Smooth muscle cell (in vitro differentiated cells): ENCODE results near the gene CEP57L1. TPM values are rescaled to one million over a fixed set of nuclear protein-coding genes. Genes with fewer than 3 reads are reported as not detected.

Experiments used
- DNase-seq: peaks from one replicate; lab custom pipeline; 2025; ENCODE audit not compliant: unreplicated experiment; lab: John Stamatoyannopoulos, UW
- H2AFZ ChIP-seq: fragments of 200-600 bp; sonication (generic); 2 replicates; pipeline ENCODE4 v1.6.0; 2016; ENCODE audit warnings: antibody characterized with exemption, low read depth, mild to moderate bottlenecking
- H3F3A ChIP-seq: fragments of 200-600 bp; sonication (generic); 2 replicates; pipeline ENCODE4 v1.6.0; 2017; ENCODE audit warnings: antibody characterized with exemption, low read depth
- H3K27ac ChIP-seq: fragments of 200-600 bp; sonication (generic); 2 replicates; pipeline ENCODE4 v1.5.1; 2016; ENCODE audit warnings: low read depth, mild to moderate bottlenecking
- H3K27me3 ChIP-seq: fragments of 200-600 bp; sonication (generic); 2 replicates; pipeline ENCODE4 v1.6.1; 2016; ENCODE audit warnings: low read depth, mild to moderate bottlenecking
- H3K36me3 ChIP-seq: fragments of 200-600 bp; sonication (generic); 2 replicates; pipeline ENCODE4 v1.5.1; 2016; ENCODE audit warnings: low read depth
- H3K4me1 ChIP-seq: fragments of 200-600 bp; sonication (generic); 2 replicates; pipeline ENCODE4 v1.5.1; 2016; ENCODE audit warnings: low read depth
- H3K4me2 ChIP-seq: fragments of 200-600 bp; sonication (generic); 2 replicates; pipeline ENCODE4 v1.6.0; 2016; ENCODE audit warnings: mild to moderate bottlenecking
- H3K4me3 ChIP-seq: fragments of 200-600 bp; sonication (generic); 2 replicates; pipeline ENCODE4 v1.5.1; 2016; ENCODE audit warnings: mild to moderate bottlenecking
- H3K79me2 ChIP-seq: fragments of 200-600 bp; sonication (generic); 2 replicates; pipeline ENCODE4 v1.6.0; 2016; ENCODE audit warnings: low read depth, mild to moderate bottlenecking
- H3K9ac ChIP-seq: fragments of 200-600 bp; sonication (generic); 2 replicates; pipeline ENCODE4 v1.6.0; 2016; ENCODE audit warnings: low read depth
- H3K9me3 ChIP-seq: fragments of 200-600 bp; sonication (generic); replicated peaks from 2 replicates; pipeline ENCODE4 v1.5.1; 2016; ENCODE audit warnings: low read depth
- H4K20me1 ChIP-seq: fragments of 200-600 bp; sonication (generic); 2 replicates; pipeline ENCODE4 v1.6.0; 2016; ENCODE audit warnings: low read depth
- CTCF ChIP-seq: fragments of 200-600 bp; sonication (generic); IDR thresholded peaks from 2 replicates; pipeline ENCODE4 v1.5.1; 2017; ENCODE audit warnings: borderline replicate concordance, mild to moderate bottlenecking, antibody characterized with exemption; ENCODE audit not compliant: insufficient read depth, poor library complexity, severe bottlenecking
- WGBS: methylation state at CpG from one replicate; pipeline ENCODE4 v1.1.7; 2016; ENCODE audit warnings: low lambda C conversion rate; 5-methylcytosine and 5-hydroxymethylcytosine counted together
- polyA plus RNA-seq: library from polyadenylated mRNA; unstranded; fragments of >200 nt; fragmentation: Nextera tagmentation; extraction: Ambion mirVana; gene quantifications from 2 replicates; pipeline ENCODE4 v1.2.1, GENCODE V29; 2016
- total RNA-seq: library from RNA; depleted of rRNA; stranded (reverse); fragments of >200 nt; gene quantifications from 2 replicates; pipeline ENCODE4 v1.2.3, GENCODE V29; 2014

The CEP57L1 gene
- total and polyA plus RNA-seq, 2 experiments from 2014 or later: 24.0 to 36.8 TPM

DNA sequence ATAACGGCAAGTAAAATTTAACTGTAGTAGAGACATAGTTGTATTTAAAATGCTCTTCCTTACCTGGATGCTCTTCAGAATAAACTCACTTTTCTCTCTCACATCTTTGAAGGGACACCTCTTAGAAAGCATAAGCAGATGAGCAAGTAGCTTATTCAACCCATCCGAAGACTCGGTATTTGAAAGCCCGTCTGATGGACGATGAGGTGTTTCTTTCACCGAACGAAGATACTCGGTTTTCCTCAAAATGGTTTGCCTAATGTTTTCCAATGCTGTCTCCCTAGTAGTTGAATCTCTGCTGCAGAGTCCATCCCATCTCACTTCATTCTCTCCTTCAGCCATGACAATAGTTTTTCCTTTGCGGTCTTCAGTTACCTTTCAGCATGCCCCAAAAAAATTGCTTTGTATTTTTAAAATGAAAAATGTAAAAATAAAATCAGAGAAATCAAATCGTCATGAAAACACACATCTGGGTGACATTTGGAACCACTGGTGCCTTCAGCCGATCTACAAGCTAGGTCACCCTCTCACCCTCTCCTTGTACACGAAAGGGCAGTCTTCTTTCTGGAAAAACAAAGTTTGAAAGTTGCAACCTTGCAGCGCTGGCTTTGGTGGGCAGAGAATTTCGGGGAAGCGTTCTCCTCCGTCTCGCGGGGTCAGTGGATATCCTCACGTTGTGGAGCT lies 1.4 kb upstream of the CEP57L1 start:
- Histone ChIP-seq H3K9me3 (no peaks in the 10 kb centered on the region), H2AFZ (peak overlapping the region; percentile 51), H3K27ac (peak overlapping the region; percentile 95), H3K4me1 (peaks cover 29% of the 10 kb centered on the region), H3K27me3 (no peaks in the 10 kb centered on the region), H3K4me2 (peak overlapping the region; percentile 99), H3K4me3 (peak overlapping the region; percentile 77), H3K36me3 (no peaks in the 10 kb centered on the region), H3F3A (no peaks in the 10 kb centered on the region), H3K9ac (peak overlapping the region; percentile 88), H4K20me1 (peaks cover 16% of the 10 kb centered on the region), H3K79me2 (peaks cover 70% of the 10 kb centered on the region)
- no peak for DNase-seq
- TF ChIP-seq CTCF: no peak
- 2% methylated on average over 19 of the region's 19 CpGs for WGBS

- no peaks in the 10 kb centered on the region for H3F3A ChIP-seq
- H3K4me3 ChIP-seq: peak within 1 kb of the TSS; percentile 77
- peak within 1 kb of the TSS; percentile 99 for H3K4me2 ChIP-seq
- peak within 1 kb of the TSS; percentile 95 for H3K27ac ChIP-seq
- no peaks in the 10 kb centered on the region for H3K36me3 ChIP-seq
- H3K4me1 ChIP-seq: peaks cover 29% of the 10 kb centered on the region
- TF ChIP-seq CTCF: no peak
- H2AFZ ChIP-seq: peak within 1 kb of the TSS; percentile 81
- WGBS: under 1% methylated on average over 33 of the region's 62 CpGs
- H4K20me1 ChIP-seq: peaks cover 16% of the 10 kb centered on the region
- no peaks in the 10 kb centered on the region for H3K9me3 ChIP-seq
- peak within 1 kb of the TSS; percentile 88 for H3K9ac ChIP-seq
- no peaks in the 10 kb centered on the region for H3K27me3 ChIP-seq
- H3K79me2 ChIP-seq: peaks cover 74% of the 10 kb centered on the region
- DNase-seq: peak; percentile 91
Observed at GRCh38 chr6:109094416-109095035, 781 bp upstream of the CEP57L1 start, which contains the start of gene SESN1. TSS of gene SESN1 (minus strand) at chr6:109094846. CDS start at chr6:109094073, 773 bp downstream.

GRCh38 chr6:109095835-109096084 lies 453 bp downstream of the CEP57L1 start:
- TF ChIP-seq CTCF: no peak
- peaks cover 18% of the 10 kb centered on the region for H4K20me1 ChIP-seq
- no peaks in the 10 kb centered on the region for H3K27me3 ChIP-seq
- no peak for DNase-seq
- H3K36me3 ChIP-seq: no peaks in the 10 kb centered on the region
- peaks cover 75% of the 10 kb centered on the region for H3K79me2 ChIP-seq
- H3F3A ChIP-seq: no peaks in the 10 kb centered on the region
- peaks cover 29% of the 10 kb centered on the region for H3K4me1 ChIP-seq
- H3K27ac ChIP-seq: peak overlapping the region; percentile 95
- peak overlapping the region; percentile 99 for H3K4me2 ChIP-seq
- 4% methylated on average over 8 of the region's 8 CpGs for WGBS
- peak overlapping the region; percentile 81 for H2AFZ ChIP-seq
- peak overlapping the region; percentile 88 for H3K9ac ChIP-seq
- H3K9me3 ChIP-seq: no peaks in the 10 kb centered on the region
- H3K4me3 ChIP-seq: peak overlapping the region; percentile 77

- WGBS: 70% methylated on average over 6 of the region's 6 CpGs
- peak overlapping the region; percentile 95 for H3K27ac ChIP-seq
Observed at GRCh38 chr6:109096208-109096607, 901 bp downstream of the CEP57L1 start.

More at GRCh38 chr6:109096208-109096607, 901 bp downstream of the CEP57L1 start:
- peak overlapping the region; percentile 88 for H3K9ac ChIP-seq
- H3K27me3 ChIP-seq: no peaks in the 10 kb centered on the region
- H3K36me3 ChIP-seq: no peaks in the 10 kb centered on the region
- DNase-seq: no peak
- no peaks in the 10 kb centered on the region for H3F3A ChIP-seq
- TF ChIP-seq CTCF: no peak
- H2AFZ ChIP-seq: peak overlapping the region; percentile 81
- peaks cover 16% of the 10 kb centered on the region for H4K20me1 ChIP-seq
- peaks cover 70% of the 10 kb centered on the region for H3K79me2 ChIP-seq
- H3K4me3 ChIP-seq: peak overlapping the region; percentile 77
- H3K9me3 ChIP-seq: no peaks in the 10 kb centered on the region
- H3K4me1 ChIP-seq: peaks cover 29% of the 10 kb centered on the region
- peak overlapping the region; percentile 99 for H3K4me2 ChIP-seq
